GM18499 (cell line): Measurements from ENCODE around the gene CENPP.

ENCODE experiments used
- ATAC-seq: cut with Tn5 transposase; IDR thresholded peaks from one replicate; pipeline ENCODE4 v1.9.1; 2021; ENCODE audit warnings: moderate number of reproducible peaks; ENCODE audit not compliant: insufficient read depth, unreplicated experiment

CENPP gene

DNA sequence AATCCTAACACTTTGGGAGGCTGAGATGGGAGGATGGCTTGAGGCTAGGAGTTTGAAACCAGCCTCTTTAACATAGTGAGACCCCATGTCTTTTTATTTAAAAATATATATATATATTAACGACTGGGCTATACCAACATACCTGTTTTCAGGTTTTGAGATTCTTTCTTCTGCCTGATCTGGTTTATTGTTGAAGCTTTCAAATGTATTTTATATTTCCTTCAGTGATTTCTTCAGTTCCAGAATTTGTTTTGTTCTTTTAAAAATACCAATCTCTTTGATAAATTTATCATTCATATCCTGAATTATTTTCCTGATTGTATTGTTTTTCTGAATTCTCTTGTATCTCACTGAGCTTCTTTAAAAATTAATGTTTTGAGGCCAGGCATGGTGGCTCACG, 47.4 kb downstream of the CENPP start:
- no peak for ATAC-seq

DNA sequence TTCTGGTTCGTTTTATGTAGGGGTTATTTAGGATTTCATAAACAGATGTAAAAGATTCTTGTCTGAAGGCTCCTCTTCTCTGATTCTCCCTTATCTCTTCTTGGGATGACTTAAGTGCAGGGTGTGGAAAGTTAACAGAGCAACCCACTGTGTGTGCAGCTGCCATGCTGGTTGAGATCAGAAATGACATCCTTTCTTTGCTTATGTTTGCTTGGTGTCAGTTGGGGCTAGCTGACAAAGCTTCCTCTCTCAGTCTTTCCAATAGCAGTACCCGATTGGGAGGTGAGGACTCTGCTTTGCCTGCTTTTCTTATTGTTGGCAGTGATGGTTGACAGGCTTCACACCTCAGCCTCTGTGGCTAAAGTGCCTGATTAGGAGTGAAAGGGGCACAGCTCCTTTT, 52.1 kb downstream of the CENPP start:
- ATAC-seq, result no peak

DNA sequence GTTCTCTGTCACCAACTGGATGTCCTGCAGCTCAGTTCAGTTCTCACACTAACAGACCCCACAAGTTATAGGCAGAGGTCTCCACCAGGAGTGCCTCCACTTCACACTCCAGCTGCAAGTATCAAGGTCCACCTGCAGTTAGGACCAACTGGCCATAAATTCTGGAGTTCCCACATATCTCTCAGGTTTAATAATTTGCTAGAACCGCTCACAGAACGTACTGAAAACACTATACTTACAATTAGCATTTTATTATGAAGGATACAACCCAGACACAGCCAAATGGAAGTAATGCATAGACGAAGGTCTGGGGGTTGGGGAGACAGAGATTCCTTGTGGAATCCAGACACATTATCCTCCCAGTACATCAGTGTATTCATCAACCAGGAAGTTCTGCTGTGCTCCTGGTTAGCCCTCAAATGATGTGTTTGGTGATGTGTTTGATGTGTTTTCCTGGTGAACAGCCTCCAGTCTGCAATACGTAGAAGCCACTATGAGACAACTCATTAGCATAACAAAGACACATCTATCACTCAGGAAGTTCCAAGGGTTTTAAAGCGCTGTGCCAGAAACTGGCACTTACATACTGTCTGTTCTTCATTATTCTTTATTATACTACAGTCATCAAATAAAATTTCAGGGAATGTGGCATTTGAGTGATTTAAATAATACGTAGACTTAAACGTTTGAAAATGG, 53.3 kb downstream of the CENPP start:
- no peak for ATAC-seq

DNA sequence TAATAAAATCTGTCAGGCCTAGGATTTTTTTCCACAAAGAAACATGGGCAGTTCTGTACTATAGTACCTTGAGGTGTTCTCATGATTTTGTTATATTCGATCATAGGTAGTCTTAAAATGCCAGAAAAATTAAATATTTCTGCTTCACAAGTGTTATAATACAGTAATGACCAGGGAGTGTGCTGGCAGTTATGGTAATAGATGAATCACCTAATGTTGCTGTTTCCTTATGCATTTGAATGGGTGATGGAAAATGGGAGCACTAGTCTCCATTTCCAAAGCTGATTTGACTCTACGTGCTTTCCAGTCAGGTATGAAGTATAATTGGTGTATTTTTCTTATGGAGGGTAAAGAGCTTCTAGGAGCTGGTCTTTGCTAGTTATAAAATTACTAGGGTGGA, 54.9 kb downstream of the CENPP start:
- no peak for ATAC-seq

DNA sequence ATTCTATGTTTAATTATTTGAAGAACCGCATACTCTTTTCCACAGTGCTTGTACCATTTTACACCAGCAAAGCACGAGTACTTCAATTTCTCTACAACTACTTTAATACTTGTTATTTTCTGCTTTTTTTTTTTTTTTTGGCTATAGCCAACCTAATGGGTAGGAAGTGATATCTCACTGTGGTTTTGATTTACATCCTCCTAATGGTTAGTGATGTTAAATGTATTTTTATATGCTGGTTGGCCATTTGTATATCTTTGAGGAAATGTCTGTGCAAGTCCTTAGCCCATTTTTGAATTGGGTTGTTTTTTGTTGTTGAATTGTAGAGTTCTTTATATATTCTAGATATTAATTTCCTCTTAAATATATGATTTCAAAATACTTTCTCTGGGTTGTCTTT, 56.0 kb downstream of the CENPP start:
- ATAC-seq, result no peak

DNA sequence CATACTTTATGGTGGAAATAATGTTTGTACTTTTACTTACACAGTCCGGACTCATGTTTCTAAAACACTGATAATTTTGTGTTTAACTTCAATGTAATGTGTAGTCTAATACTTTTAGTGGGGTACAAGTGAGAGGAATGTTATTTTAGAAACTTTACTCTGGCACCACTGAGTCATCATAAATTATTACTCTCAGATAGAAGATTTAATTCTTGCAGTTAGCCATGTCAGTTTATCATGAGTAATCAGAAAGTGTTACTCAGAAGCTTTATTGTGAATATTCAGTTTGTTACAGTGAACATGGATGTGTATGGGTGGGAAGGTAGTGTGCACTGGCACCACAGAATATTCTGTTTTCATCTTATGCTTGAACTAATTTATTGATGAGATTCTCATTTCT, 58.6 kb downstream of the CENPP start:
- no peak for ATAC-seq

DNA sequence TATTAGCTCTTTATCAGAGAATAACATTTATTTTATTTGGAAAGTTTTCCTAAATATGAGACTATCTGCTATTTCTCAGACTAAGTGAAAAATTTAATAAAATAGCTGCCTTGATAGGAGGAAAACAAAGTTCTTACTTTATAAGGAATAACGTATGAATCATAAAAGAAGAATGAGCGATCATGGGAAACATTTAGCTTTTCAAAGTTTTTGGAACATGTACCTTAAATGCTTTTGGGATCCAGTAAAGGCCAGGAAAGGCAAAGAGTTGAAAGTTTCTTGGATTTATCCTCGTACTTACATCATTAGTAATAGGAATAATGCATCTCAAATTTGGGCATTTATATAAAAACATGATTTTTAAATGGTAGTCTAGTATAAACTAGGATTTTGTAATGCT, 59.2 kb downstream of the CENPP start:
- no peak for ATAC-seq

DNA sequence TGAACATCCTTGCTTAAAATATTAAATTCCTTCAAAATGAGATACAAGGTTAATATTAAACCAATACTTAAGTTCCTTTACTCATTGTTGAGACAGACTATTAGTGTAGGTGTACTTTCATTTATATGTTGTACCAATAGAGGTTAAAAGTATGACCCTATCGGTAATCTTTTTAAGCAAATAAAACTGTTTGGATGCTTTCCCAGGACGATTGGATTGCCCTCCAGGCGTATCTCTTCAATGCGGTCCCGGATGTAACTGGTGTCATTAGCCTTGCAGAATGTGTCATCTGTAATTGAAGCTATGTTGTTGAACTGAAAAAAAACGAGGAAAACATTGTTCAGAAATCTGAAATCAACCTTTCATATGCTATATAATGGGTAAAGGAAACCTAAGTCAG, 59.7 kb downstream of the CENPP start:
- ATAC-seq, result no peak

DNA sequence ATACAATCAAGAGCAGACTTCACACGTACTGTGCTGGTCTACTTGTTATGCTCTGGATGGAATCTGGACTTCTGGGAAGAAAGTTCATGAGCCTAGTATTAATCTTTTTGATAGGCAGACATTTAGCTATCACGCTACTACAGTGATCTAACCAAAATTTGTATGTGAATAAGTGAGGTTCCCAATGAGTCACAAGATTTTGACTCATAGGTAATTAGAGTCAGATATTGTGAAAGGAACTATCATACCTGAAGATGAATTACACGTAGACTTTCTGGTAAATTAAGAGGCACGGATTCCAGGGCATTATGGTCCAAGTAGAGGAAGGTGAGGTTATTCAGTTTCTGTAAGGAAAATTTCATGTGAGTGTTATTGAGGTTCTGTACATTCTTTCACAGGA, 60.2 kb downstream of the CENPP start:
- ATAC-seq, result no peak

DNA sequence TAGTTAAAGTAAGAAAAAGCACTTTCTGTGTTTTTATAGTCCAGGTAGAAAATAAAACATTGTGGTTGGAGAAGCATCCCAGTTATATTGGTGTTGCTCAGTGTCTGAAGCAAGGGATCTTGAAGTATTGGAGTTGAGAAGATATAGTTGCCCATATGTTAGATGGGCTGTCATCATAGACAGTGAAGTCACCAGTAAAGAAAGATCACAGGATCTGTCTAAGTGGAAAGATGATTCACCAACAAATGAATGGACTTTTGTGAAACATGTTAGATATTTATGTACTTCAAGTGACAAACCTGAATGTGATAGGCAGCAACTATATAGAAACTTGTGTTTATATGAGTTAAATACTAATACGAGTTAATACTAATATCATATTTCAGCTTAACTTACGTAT, 66.9 kb downstream of the CENPP start:
- no peak for ATAC-seq

DNA sequence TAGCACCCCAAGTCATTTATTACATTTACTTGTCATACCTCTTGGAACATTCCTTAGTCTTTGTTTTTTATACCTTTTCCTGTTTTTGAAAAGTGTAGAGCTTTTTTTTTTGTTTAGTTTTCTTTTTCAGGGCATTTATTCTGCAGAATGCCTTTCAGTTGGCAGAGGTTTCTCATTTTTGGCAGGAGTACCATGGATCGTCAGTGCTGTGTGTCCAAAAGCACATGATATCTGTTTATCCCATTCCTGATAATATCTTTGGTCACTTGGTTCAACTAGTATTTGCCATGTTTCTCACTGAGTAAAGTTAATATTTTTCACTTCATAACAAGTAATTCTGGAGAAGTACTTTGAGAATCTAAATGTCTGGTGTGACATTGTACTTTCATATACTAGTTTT, 67.9 kb downstream of the CENPP start:
- no peak for ATAC-seq

DNA sequence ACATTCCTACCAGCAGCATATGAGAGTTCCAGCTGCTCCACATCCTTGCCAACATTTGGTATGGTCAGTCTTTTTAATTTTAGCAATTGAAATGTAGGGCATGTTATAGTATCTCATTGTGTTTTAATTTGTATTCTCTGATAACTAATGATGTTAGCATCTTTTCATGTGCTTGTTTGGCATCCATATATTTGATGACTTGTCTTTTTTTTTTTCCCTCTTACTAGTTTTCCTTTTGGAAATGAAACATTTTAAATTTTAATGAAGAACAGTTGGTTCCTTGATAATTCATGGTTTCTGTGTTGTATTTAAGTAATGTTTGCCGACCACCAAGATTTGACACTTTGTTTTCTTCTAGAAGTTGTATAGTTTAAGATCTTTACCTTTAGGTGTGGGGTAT, 69.9 kb downstream of the CENPP start:
- ATAC-seq, result no peak

DNA sequence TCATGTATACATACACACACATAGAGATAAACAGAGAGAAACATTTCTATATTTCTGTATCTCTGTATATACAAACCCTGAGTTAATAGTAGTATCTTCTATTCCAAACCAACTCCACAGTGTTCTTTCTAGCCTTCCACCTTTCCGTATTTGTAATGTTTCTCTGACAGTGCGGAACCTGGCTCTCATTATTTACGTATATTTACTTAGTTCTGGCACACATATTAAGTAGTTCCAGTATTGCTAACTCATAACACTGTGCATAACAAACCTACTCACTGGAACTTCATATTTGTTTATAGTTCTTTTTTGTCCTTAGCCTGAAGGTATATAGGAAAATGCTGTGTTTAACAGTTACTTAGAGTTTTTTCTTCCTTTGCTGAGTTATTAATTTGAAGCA, 72.1 kb downstream of the CENPP start:
- ATAC-seq, result no peak

DNA sequence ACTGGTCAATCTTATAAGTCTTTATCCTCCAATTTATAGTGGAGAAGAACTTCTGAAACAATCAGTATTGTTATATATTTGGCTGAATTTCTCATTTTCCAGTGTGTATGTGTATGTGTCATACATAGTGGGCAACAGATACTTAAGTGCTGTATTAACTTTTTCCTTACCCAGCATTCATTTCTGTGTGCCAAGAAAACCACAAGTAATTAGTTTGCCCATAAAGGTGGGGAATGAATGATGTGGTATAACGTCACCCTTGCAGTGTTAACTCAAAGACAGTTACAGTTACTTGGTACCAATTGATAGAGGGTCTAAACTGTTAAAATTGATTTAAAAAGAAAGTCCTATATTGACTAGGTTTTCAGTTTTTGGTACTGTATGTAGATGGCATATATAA, 76.6 kb downstream of the CENPP start:
- no peak for ATAC-seq

DNA sequence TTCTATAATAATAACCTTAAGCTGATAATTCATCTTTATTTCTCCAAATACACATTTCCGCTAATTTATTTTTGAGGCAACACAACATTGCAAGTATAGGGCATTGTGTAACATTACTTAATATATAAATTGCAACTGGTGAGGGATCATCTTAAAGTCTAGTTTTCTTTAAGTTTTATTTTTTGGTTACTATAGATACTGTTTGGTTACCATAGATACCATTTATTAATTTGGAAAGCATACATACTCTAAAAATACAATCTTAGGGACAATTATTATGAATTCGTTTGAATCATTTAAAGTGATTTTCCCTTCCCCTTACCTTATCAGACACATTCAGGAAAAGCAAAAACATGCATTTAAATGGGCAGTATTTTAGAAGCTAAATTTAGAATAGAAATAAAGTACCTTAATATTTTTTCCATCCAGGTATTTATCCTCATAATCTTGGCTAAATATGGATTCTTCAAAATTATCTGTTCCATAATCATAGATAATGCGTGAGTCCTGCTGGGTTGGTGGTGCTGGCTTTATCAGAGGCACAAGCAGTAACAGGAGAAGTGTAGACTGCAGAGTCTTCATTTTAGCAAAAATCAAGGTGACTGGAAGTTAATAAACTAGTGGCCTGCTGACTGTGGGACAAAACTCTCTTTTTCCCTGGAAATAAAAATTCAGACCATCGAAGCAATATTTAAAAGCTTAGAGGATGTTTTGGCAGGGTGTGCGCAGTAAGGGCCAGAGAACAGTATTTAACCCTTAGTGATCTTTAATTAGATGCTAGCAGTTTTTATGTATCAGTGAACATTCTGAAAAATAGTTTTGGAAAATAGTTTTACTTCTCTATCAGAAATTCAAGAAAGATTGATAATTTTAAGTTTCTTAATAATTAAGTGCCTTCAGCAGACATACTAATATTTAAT, 77.3 kb downstream of the CENPP start:
- no peak for ATAC-seq

DNA sequence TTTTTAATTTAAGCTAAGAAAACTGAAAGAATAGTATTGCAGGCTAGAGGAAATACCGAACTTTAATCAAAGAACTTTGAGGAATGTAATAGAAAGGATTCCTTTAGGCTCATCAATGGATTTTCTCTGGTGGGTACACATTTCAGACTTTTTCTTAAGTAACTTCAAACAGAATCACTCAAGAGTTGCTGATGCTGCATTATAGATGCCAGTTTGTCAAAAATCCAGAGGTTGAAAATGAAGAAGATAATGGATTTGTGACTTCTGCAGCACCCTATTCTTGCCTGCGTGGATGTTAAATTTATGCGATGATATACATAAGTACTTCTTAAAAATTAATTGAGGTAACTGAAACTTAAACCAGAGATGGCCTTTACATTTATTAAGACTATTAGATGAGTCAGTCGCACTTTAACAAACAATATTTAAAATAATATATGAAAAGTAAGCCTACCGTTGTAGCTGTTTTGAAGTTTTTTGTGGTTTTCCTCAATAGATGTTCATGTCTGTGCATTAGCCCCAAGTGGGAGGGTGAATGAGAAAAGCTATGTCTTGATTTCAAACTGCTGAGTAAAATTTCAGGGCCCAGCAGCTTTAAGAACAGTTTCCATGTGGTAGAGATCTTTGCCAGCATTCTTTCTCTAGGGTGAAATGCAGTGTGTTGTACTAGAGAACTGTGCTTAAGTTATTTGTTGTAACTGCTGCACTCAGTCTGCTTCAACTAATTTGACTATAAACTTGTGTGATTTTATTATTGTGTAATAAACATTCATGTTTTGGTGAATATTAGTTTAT, 78.5 kb downstream of the CENPP start, which contains the start of gene OGN:
OGN (minus strand) TSS at position 537 of the 795 bp plus-strand sequence. CDS start 1,171 bp downstream, outside the sequence.
- ATAC-seq, result no peak

DNA sequence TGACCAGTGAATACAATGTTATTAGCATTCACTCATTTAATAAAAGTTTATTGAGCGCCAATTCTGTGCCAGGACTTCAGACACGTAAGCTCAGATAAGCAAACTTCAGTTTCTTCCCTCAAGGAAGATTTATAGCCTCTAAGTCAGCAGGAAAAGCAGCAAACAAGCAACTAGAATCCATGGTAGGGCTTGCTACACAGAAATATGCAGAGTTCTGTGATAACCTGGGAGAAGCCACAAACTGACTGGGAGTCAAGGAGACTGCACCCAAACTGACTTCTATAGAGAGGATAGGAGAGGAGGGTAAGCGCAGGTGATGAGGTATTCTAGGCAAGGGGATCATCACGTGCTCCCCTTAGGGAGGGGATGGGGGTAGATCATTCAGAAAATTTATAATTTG, 80.1 kb downstream of the CENPP start:
- no peak for ATAC-seq

DNA sequence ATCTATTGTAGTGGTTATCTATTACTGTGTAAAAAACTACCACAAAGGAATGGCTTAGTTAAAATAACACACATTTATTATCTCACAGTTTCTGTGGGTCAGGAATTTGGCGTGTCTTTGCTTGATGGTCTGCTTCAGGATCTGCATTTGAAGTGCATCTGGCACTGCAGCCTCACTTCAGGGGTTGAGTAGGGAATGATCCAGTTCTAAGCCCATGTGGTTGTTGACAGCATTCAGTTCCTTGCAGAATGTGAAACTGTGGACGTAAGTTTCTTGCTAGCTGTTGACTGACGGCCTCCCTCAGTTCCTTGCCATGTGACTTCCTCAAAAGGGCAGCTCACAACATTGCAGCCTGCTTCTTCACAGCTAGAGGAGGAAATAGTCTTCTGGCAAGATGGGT, 80.7 kb downstream of the CENPP start:
- no peak for ATAC-seq

DNA sequence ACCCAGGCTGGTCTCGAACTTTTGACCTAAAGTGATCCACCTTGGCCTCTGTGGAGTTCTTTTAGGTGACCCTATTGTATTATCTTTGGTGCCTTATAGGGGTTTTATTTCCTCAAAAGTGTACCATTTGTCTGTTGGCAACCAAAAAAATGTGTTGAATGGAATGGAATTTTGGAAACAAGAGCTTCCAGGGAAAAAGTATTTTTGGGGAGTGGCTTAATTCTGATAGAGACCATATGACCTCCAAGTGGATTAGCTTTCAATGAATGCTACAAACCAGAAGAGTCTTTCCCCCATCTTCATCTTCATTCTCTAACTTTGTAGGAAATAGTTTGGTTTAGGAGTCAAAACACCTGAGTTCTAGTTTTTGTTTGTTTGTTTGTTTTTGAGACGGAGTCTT, 82.1 kb downstream of the CENPP start:
- ATAC-seq, result no peak

DNA sequence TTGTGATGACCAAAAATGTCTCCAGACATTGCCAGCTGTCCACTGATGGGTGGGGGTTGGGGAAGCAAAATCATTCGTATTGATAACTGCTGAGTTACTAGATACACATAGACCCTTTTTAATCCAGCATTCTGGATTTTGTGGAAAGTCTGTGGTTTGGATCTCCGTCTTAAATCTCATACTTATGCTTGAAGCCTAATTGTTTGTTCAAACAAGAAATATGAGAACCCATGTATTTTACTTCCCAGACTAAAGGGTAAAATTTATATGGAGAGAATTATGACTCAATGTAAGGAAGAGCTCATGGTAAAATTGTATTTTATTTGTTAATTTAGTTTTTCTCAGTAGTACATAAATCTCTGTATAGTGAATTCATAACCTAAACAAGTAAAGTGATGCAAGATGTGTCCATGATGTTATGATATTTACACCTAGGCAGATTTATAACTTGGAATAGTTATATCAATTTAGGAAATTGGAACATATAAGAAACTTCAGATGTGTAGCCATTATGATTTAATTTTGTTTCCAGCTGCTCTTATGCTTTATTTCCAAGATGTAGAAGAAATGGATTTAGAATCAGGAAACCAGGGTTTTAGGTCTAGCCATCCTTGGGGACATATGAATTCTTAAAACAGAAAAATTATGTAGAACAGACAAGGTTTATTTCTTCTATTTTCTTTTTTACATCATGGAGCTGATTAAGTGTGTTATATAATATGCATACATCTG, 83.2 kb downstream of the CENPP start:
- no peak for ATAC-seq
